HCT116 (cell line): ENCODE results near the gene MGA. TPM values are rescaled to one million over a fixed set of nuclear protein-coding genes. Genes with fewer than 3 reads are reported as not detected.

ENCODE experiments used
- ATAC-seq: fragments of 200-7000 bp; cut with Tn5 transposase; 2 replicates; pipeline ENCODE4 v1.9.1; 2020; ENCODE audit warnings: mild to moderate bottlenecking, moderate library complexity
- BruUV-seq: library from RNA; stranded (reverse); fragments of 400-500 nt; replicated peaks from 2 replicates; lab custom pipeline; 2021; lab: Mats Ljungman, UMichigan
- CTCF ChIA-PET: fragments of 300-600 bp; sonication (Branson Sonifier 250); formaldehyde crosslinking; loops from one replicate; lab custom pipeline; 2021; ENCODE audit warnings: antibody characterized with exemption; lab: Charles Lee
- POLR2A ChIA-PET: fragments of 300-600, 350-600 bp; sonication (Branson Sonifier 250); formaldehyde crosslinking; loops from one replicate; lab custom pipeline; 2021; ENCODE audit warnings: antibody characterized with exemption; lab: Charles Lee
- RAD21 ChIA-PET, 2 experiments: fragments of 300-600 bp; sonication (Branson Sonifier 250); formaldehyde crosslinking; loops; one replicate each; lab custom pipeline; 2023; ENCODE audit warnings: low total read pairs in 2 of 2; ENCODE audit not compliant: uncharacterized antibody in 2 of 2, unreplicated experiment in 2 of 2, low non-redundant PET in 1 of 2; lab: Charles Lee
- DNase-seq: peaks from one replicate; pipeline ENCODE4 v3.0.0-alpha.2; 2010; ENCODE audit warnings: low read depth, low spot score
- H2AFZ ChIP-seq: fragments of 200-600 bp; shearing (Covaris generic), sonication (generic); 2 replicates; pipeline ENCODE4 v1.6.1; 2017; ENCODE audit warnings: low read depth, mixed run types, mixed read lengths, antibody characterized with exemption, low read length; ENCODE audit not compliant: poor library complexity, severe bottlenecking
- H3K27ac ChIP-seq: 2 replicates; pipeline ENCODE4 v1.5.1; 2012; ENCODE audit warnings: low read depth, low read length
- H3K27me3 ChIP-seq: fragments of 200-600 bp; sonication (generic); 2 replicates; pipeline ENCODE4 v1.6.1; 2016; ENCODE audit warnings: mixed run types, low read length, mixed read lengths; ENCODE audit not compliant: insufficient read depth
- H3K36me3 ChIP-seq, 2 experiments: fragments of 200-500 bp in 1 of 2; fragments of 200-600 bp in 1 of 2; sonication (Bioruptor generic) in 1 of 2; sonication (generic) in 1 of 2; 2 replicates each; pipeline versions ENCODE4 v1.5.1 to v1.6.1; 2014 to 2016; ENCODE audit warnings: low read length in 2 of 2, inconsistent platforms in 1 of 2, mixed read lengths in 1 of 2, mixed run types in 1 of 2; ENCODE audit not compliant: insufficient read depth in 2 of 2, control insufficient read depth in 1 of 2
- H3K4me1 ChIP-seq, 2 experiments: fragments of 200-600 bp in 1 of 2; sonication (generic) in 1 of 2; 2 replicates each; pipeline versions ENCODE4 v1.5.1 to v1.6.1; 2012 to 2017; ENCODE audit warnings: low read length in 2 of 2, inconsistent platforms in 1 of 2, mild to moderate bottlenecking in 1 of 2, mixed read lengths in 1 of 2, mixed run types in 1 of 2, moderate library complexity in 1 of 2; ENCODE audit not compliant: insufficient read depth in 2 of 2, control insufficient read depth in 1 of 2
- H3K4me2 ChIP-seq: fragments of 200-600 bp; sonication (generic); 2 replicates; pipeline ENCODE4 v1.6.1; 2017; ENCODE audit warnings: mixed run types, low read length, mixed read lengths
- H3K4me3 ChIP-seq, 2 experiments: fragments of 200-600 bp in 1 of 2; sonication (generic) in 1 of 2; replicated peaks in 1 of 2; 2 replicates each; pipeline ENCODE4 v1.5.1; 2011 to 2016; ENCODE audit warnings: low read length in 2 of 2, control low read depth in 1 of 2, low read depth in 1 of 2, mild to moderate bottlenecking in 1 of 2, mixed read lengths in 1 of 2, mixed run types in 1 of 2
- H3K79me2 ChIP-seq: fragments of 200-600 bp; sonication (generic); 2 replicates; pipeline ENCODE4 v1.6.1; 2017; ENCODE audit warnings: mild to moderate bottlenecking, mixed run types, low read length, moderate library complexity, mixed read lengths; ENCODE audit not compliant: insufficient read depth
- H3K9ac ChIP-seq: fragments of 200-600 bp; sonication (generic); 2 replicates; pipeline ENCODE4 v1.6.1; 2016; ENCODE audit warnings: low read length, mixed read lengths
- H3K9me2 ChIP-seq: fragments of 200-600 bp; sonication (generic), shearing (Covaris generic); 2 replicates; pipeline ENCODE4 v1.6.1; 2017; ENCODE audit warnings: mixed run types, mild to moderate bottlenecking, moderate library complexity; ENCODE audit not compliant: insufficient read depth
- H3K9me3 ChIP-seq, 2 experiments: fragments of 200-500 bp in 1 of 2; fragments of 200-600 bp in 1 of 2; sonication (Bioruptor generic) in 1 of 2; sonication (generic) in 1 of 2; 2 replicates each; pipeline ENCODE4 v1.6.1; 2014 to 2017; ENCODE audit warnings: low read length in 2 of 2, mixed read lengths in 2 of 2, inconsistent platforms in 1 of 2, low read depth in 1 of 2, mild to moderate bottlenecking in 1 of 2, mixed run types in 1 of 2, moderate library complexity in 1 of 2; ENCODE audit not compliant: control insufficient read depth in 1 of 2, insufficient read depth in 1 of 2
- H4K20me1 ChIP-seq: fragments of 200-600 bp; sonication (generic), shearing (Covaris generic); 2 replicates; pipeline ENCODE4 v1.6.1; 2017; ENCODE audit warnings: mixed run types, mild to moderate bottlenecking, moderate library complexity; ENCODE audit not compliant: insufficient read depth
- CBX3 ChIP-seq: IDR thresholded peaks from 2 replicates; pipeline ENCODE4 v1.6.1; 2012; ENCODE audit warnings: low read depth
- CEBPB ChIP-seq: IDR thresholded peaks from 2 replicates; pipeline ENCODE4 v1.6.1; 2012; ENCODE audit warnings: low read depth
- ELF1 ChIP-seq: IDR thresholded peaks from 2 replicates; pipeline ENCODE4 v1.6.1; 2012; ENCODE audit warnings: low read depth, borderline replicate concordance
- EZH2 ChIP-seq: fragments of 200-600 bp; sonication (generic); IDR thresholded peaks from 2 replicates; pipeline ENCODE4 v1.6.1; 2017; ENCODE audit warnings: antibody characterized with exemption, mixed run types
- EZH2phosphoT487 ChIP-seq: fragments of 200-600 bp; IDR thresholded peaks from 2 replicates; pipeline ENCODE4 v1.6.1; 2018; ENCODE audit warnings: antibody characterized with exemption, borderline replicate concordance
- FOSL1 ChIP-seq: IDR thresholded peaks from 2 replicates; pipeline ENCODE4 v1.6.1; 2012; ENCODE audit warnings: low read depth
- JUND ChIP-seq: IDR thresholded peaks from 2 replicates; pipeline ENCODE4 v1.6.1; 2012
- MAX ChIP-seq: IDR thresholded peaks from 2 replicates; pipeline ENCODE4 v1.6.1; 2012
- POLR2AphosphoS5 ChIP-seq: IDR thresholded peaks from 2 replicates; pipeline ENCODE4 v1.6.1; 2011; ENCODE audit warnings: mild to moderate bottlenecking, low read depth, low read length, moderate library complexity
- SIN3A ChIP-seq: IDR thresholded peaks from 2 replicates; pipeline ENCODE4 v1.6.1; 2012; ENCODE audit warnings: low read depth
- SRF ChIP-seq: IDR thresholded peaks from 2 replicates; pipeline ENCODE4 v1.6.1; 2012; ENCODE audit warnings: low read depth
- TCF7L2 ChIP-seq: IDR thresholded peaks from 2 replicates; pipeline ENCODE4 v1.7.0; 2011; ENCODE audit warnings: borderline replicate concordance, inconsistent platforms; ENCODE audit not compliant: insufficient read depth, insufficient read length; ENCODE audit errors: extremely low read depth
- YY1 ChIP-seq: IDR thresholded peaks from 2 replicates; pipeline ENCODE4 v1.6.1; 2011; ENCODE audit warnings: low read length, low read depth, moderate library complexity, mild to moderate bottlenecking; ENCODE audit not compliant: insufficient replicate concordance; ENCODE audit errors: extremely low read depth
- ZFX ChIP-seq: fragments of 450-650 bp; IDR thresholded peaks from 2 replicates; pipeline ENCODE4 v1.6.1; 2017
- ZNF274 ChIP-seq: fragments of 200-500 bp; sonication (Bioruptor generic); IDR thresholded peaks from 2 replicates; pipeline ENCODE4 v1.6.1; 2014; ENCODE audit warnings: mild to moderate bottlenecking, low read depth, low read length, inconsistent platforms
- intact Hi-C: fragments of 100-400 bp; cut with micrococcal nuclease; formaldehyde crosslinking; loops from 2 replicates; pipeline ENCODE4 v1.10.0; 2022
- total RNA-seq: library from RNA; stranded (reverse); gene quantifications from one replicate; pipeline ENCODE4 v1.2.1, GENCODE V29; 2021; ENCODE audit not compliant: unreplicated experiment
- TF ChIP-seq, protein P1 (sequence below), 3 experiments: fragments of 200-600 bp in 1 of 3; sonication (generic) in 1 of 3; IDR thresholded peaks in 2 of 3; conservative IDR thresholded peaks in 1 of 3; 2 replicates each; pipeline ENCODE4 v1.5.1; 2012 to 2017; ENCODE audit warnings: low read depth in 2 of 3, low read length in 2 of 3, antibody characterized with exemption in 1 of 3, borderline replicate concordance in 1 of 3, control low read depth in 1 of 3, mild to moderate bottlenecking in 1 of 3, mixed read lengths in 1 of 3, mixed run types in 1 of 3, moderate library complexity in 1 of 3; ENCODE audit not compliant: insufficient read depth in 1 of 3

The MGA gene
- total RNA-seq, 1 experiment from 2014 or later: 28.9 TPM

DNA sequence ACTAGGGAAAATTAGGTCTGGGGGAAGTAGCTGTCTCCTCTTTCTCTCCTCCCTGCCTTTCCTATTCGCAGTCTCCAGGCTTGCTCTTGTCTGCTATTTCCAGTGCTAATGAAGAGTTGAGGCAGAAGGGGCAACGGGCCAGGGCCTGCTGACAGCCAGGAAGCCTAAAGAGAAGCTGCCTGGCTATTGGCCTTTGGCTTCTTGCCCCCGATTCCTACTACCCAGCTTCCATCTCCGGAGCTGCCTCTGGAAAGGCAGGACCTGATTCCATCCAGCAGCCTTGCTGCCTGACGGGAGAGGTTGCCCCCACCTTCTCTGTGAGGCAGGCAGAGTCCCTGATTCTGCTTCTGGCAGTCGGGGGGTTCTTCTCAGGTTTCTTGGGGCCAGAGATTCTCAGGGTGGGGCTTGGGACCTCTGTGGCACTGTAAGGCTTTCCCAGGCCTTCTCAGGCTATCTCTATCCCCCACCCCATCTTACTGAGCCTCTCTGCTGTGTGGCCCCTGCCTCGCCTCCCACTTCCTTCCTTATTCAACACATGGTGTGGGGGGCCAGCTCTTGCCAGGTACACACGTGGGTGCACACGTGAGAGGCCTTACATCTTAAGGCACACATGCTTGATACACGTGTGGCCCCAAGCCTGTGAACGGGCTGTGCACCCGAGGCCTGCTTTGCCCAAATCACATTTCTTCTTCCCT, 149.5 kb downstream of the MGA start:
- TF ChIP-seq, protein P1, sequence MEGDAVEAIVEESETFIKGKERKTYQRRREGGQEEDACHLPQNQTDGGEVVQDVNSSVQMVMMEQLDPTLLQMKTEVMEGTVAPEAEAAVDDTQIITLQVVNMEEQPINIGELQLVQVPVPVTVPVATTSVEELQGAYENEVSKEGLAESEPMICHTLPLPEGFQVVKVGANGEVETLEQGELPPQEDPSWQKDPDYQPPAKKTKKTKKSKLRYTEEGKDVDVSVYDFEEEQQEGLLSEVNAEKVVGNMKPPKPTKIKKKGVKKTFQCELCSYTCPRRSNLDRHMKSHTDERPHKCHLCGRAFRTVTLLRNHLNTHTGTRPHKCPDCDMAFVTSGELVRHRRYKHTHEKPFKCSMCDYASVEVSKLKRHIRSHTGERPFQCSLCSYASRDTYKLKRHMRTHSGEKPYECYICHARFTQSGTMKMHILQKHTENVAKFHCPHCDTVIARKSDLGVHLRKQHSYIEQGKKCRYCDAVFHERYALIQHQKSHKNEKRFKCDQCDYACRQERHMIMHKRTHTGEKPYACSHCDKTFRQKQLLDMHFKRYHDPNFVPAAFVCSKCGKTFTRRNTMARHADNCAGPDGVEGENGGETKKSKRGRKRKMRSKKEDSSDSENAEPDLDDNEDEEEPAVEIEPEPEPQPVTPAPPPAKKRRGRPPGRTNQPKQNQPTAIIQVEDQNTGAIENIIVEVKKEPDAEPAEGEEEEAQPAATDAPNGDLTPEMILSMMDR (IDR thresholded peaks at IDR 0.05 in 2 of 3, conservative IDR thresholded peaks at IDR 0.05 in 1 of 3; ENCODE audit: borderline replicate concordance in 1 of 3, insufficient read depth in 1 of 3, low read depth in 2 of 3, low read length in 2 of 3): no peak
- TF ChIP-seq SRF: no peak
- TF ChIP-seq FOSL1: no peak
- TF ChIP-seq JUND: no peak
- TF ChIP-seq ELF1: no peak
- no peak for TF ChIP-seq SIN3A
- TF ChIP-seq ZFX: no peak
- TF ChIP-seq POLR2AphosphoS5: no peak
- no peak for TF ChIP-seq CEBPB
- TF ChIP-seq ZNF274: no peak
- no peak for TF ChIP-seq MAX
- TF ChIP-seq EZH2phosphoT487: no peak
- TF ChIP-seq CBX3: no peak
- TF ChIP-seq YY1: no peak
- TF ChIP-seq EZH2: no peak
- no peak for TF ChIP-seq TCF7L2
- H3K27me3 ChIP-seq: no peaks in the 10 kb centered on the region
- no TSS peak for BruUV-seq
- H3K27ac ChIP-seq: no peak overlapping the region
- no peaks in the 10 kb centered on the region for H3K79me2 ChIP-seq
- peaks cover 12 to 21% of the 10 kb centered on the region in 2 experiments; a peak in 3 of 4 replicates for H3K4me1 ChIP-seq
- H3K4me2 ChIP-seq: no peak overlapping the region
- no peak for DNase-seq
- no peaks in the 10 kb centered on the region for H3K9me3 ChIP-seq
- no peak overlapping the region for H3K4me3 ChIP-seq
- no peaks in the 10 kb centered on the region for H4K20me1 ChIP-seq
- no peaks in the 10 kb centered on the region for H3K9me2 ChIP-seq
- RAD21 ChIA-PET: interaction anchor here (0.8 to 2.5 kb wide), 4 partner anchors 35 to 344 kb away, joined by 3 to 15 read pairs (median 8); partner anchors contain the start of gene MAPKBP1 (in 2 of the 2)
- intact Hi-C loops: loop anchor here (2.0 kb wide), 1 partner anchor 113 kb away; no protein-coding TSS in a partner anchor
- no peak overlapping the region for H3K9ac ChIP-seq
- no peaks in the 10 kb centered on the region; a peak in 1 of 4 replicates for H3K36me3 ChIP-seq
- H2AFZ ChIP-seq: no peak overlapping the region
- CTCF ChIA-PET: interaction anchor here (0.7 to 5.7 kb wide), 5 partner anchors 37 to 432 kb away, joined by 4 to 125 read pairs (median 6); partner anchors contain the start of gene MAPKBP1
- ATAC-seq: no peak
- POLR2A ChIA-PET: interaction anchor here (2.5 kb wide), 1 partner anchor 36 kb away, joined by 12 read pairs; the partner anchor contains the start of gene MAPKBP1
